CD4-positive, CD25-positive, alpha-beta regulatory T cell (primary cell): Measurements from ENCODE around the gene PRKCE. TPM values are rescaled to one million over a fixed set of nuclear protein-coding genes. Genes with fewer than 3 reads are reported as not detected.

ENCODE experiments used
- ATAC-seq, 2 donors: fragments of 150-1000 bp; cut with Tn5 transposase; one replicate each; pipeline ENCODE4 v1.10.0; 2021; ENCODE audit warnings: low read depth in 2 of 2, moderate number of reproducible peaks in 2 of 2, moderate library complexity in 1 of 2
- DNase-seq, 3 donors: peaks; one replicate each; pipeline versions ENCODE4 v3.0.0 to v3.0.0-alpha.2; 2012 to 2022; ENCODE audit warnings: mixed read lengths in 1 of 3
- H3K27ac ChIP-seq: one replicate; pipeline ENCODE4 v1.7.0; 2013; ENCODE audit warnings: mild to moderate bottlenecking, low read length; ENCODE audit not compliant: insufficient read depth, poor library complexity, severe bottlenecking
- H3K27me3 ChIP-seq: one replicate; pipeline ENCODE4 v1.7.0; 2013; ENCODE audit warnings: low read length; ENCODE audit not compliant: control insufficient read depth, insufficient read depth
- H3K36me3 ChIP-seq: one replicate; pipeline ENCODE4 v1.7.0; 2013; ENCODE audit warnings: mild to moderate bottlenecking, low read length, moderate library complexity; ENCODE audit not compliant: control insufficient read depth, insufficient read depth
- H3K4me1 ChIP-seq: 2 replicates; pipeline ENCODE4 v1.7.0; 2013; ENCODE audit warnings: mild to moderate bottlenecking, low read length; ENCODE audit not compliant: insufficient read depth, control insufficient read depth, poor library complexity, severe bottlenecking
- H3K4me3 ChIP-seq: one replicate; pipeline ENCODE4 v1.7.0; 2013; ENCODE audit warnings: low read depth, mild to moderate bottlenecking, low read length, moderate library complexity
- H3K9me3 ChIP-seq, 2 experiments: 1 replicate in 1 of 2; 2 replicates in 1 of 2; pipeline ENCODE4 v1.7.0; 2013; ENCODE audit warnings: low read length in 2 of 2, mild to moderate bottlenecking in 1 of 2, moderate library complexity in 1 of 2; ENCODE audit not compliant: control insufficient read depth in 2 of 2
- H3K27ac Mint-ChIP-seq, 3 donors: one replicate each; pipeline ENCODE4 v1.8.0; 2020 to 2022; ENCODE audit warnings: mild to moderate bottlenecking in 3 of 3, mixed read lengths in 3 of 3, moderate library complexity in 2 of 3
- H3K27me3 Mint-ChIP-seq: one replicate; pipeline ENCODE4 v1.8.0; 2022; ENCODE audit warnings: mild to moderate bottlenecking, mixed read lengths
- H3K36me3 Mint-ChIP-seq: one replicate; pipeline ENCODE4 v1.8.0; 2020; ENCODE audit warnings: mixed read lengths
- H3K4me1 Mint-ChIP-seq, 4 donors: one replicate each; pipeline ENCODE4 v1.8.0; 2020 to 2022; ENCODE audit warnings: mixed read lengths in 4 of 4, mild to moderate bottlenecking in 1 of 4
- H3K4me3 Mint-ChIP-seq, 4 donors: one replicate each; pipeline ENCODE4 v1.8.0; 2020 to 2022; ENCODE audit warnings: mild to moderate bottlenecking in 4 of 4, mixed read lengths in 4 of 4, moderate library complexity in 3 of 4
- H3K9me3 Mint-ChIP-seq, 7 donors: one replicate each; pipeline ENCODE4 v1.8.0; 2020 to 2022; ENCODE audit warnings: mixed read lengths in 7 of 7, mild to moderate bottlenecking in 3 of 7, moderate library complexity in 2 of 7
- polyA plus RNA-seq, 4 donors: library from polyadenylated mRNA; unstranded; fragments of 300-500 nt; fragmentation: Illumina TruSeq; gene quantifications; one replicate each; pipeline ENCODE4 v1.2.3, GENCODE V29; 2021
- total RNA-seq: library from RNA; stranded (reverse); gene quantifications from one replicate; pipeline ENCODE4 v1.2.3, GENCODE V29; 2022

Gene PRKCE
- total and polyA plus RNA-seq, 5 donors from 2014 or later = 0.78 to 16.5 (median 1.3) TPM

DNA sequence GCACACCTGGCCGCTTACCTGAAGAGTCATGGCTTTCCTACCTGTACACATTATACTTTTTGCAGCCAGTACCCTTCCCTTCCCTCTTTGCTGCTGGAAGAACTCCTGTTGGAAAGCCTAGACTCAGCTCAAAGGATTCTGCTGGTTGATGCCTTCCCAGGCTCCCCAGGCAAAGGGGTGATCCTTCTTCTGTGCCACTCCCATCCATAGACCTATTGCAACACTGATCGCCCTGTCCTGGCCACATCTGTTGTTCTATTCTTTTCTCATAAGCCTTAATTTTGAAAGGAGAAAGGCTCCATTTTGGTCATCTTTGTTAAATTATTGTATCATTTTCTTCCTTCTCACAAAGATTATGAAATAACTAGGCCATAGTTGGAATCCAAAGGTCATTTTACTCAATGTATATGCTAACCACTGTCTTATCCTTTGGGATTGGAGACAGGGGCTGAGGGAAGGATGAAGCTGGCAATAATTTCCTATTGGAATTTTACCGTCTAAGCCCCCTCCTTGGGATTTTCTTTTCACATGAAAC is 3.4 kb upstream of the PRKCE start:
- no peaks in the 10 kb centered on the region for H3K36me3 ChIP-seq
- no peak for ATAC-seq
- peaks cover 37% of the 10 kb centered on the region for H3K4me1 ChIP-seq
- no peak for DNase-seq
- no peaks in the 10 kb centered on the region for H3K9me3 ChIP-seq
- Mint-ChIP-seq H3K27ac (no peak overlapping the region), H3K4me1 (peaks cover 7 to 27% (median 22%) of the 10 kb centered on the region in 4 donors), H3K36me3 (no peaks in the 10 kb centered on the region), H3K4me3 (peak overlapping the region in 2 of 4 donors; percentile 53 to 64), H3K27me3 (peaks cover 35% of the 10 kb centered on the region), H3K9me3 (peaks cover 0 to 3% (median 0%) of the 10 kb centered on the region in 7 donors)
- no peak overlapping the region for H3K27ac ChIP-seq
- no peak overlapping the region for H3K4me3 ChIP-seq
- peaks cover 2% of the 10 kb centered on the region for H3K27me3 ChIP-seq

GRCh38 chr2:45648636-45649035 is 2.8 kb upstream of the PRKCE start:
- H3K27ac Mint-ChIP-seq = no peak overlapping the region

GRCh38 chr2:45649462-45649857 is 2.0 kb upstream of the PRKCE start:
- peaks cover 8 to 30% (median 25%) of the 10 kb centered on the region in 4 donors for H3K4me1 Mint-ChIP-seq
- peak overlapping the region; percentile 9 to 94 (median 38) for H3K27ac Mint-ChIP-seq
- H3K27me3 ChIP-seq = no peaks in the 10 kb centered on the region
- no peak for ATAC-seq
- H3K4me1 ChIP-seq = peaks cover 29% of the 10 kb centered on the region
- H3K9me3 Mint-ChIP-seq = peaks cover 0 to 3% (median 0%) of the 10 kb centered on the region in 7 donors
- DNase-seq = no peak
- H3K36me3 ChIP-seq = no peaks in the 10 kb centered on the region
- H3K4me3 ChIP-seq = peak overlapping the region; percentile 48
- H3K27me3 Mint-ChIP-seq = peaks cover 42% of the 10 kb centered on the region
- peak overlapping the region; percentile 88 to 98 (median 94) for H3K4me3 Mint-ChIP-seq
- H3K9me3 ChIP-seq = no peaks in the 10 kb centered on the region
- no peaks in the 10 kb centered on the region for H3K36me3 Mint-ChIP-seq
- H3K27ac ChIP-seq = no peak overlapping the region

More at GRCh38 chr2:45648636-45649035, 2.8 kb upstream of the PRKCE start:
- peaks cover 32% of the 10 kb centered on the region for H3K4me1 ChIP-seq
- ATAC-seq (no peak), DNase-seq (no peak)
- peaks cover 8 to 29% (median 22%) of the 10 kb centered on the region in 4 donors for H3K4me1 Mint-ChIP-seq
- no peak overlapping the region for H3K4me3 ChIP-seq
- H3K4me3 Mint-ChIP-seq = peak overlapping the region in 3 of 4 donors; percentile 3 to 59 (median 53)
- no peaks in the 10 kb centered on the region for H3K36me3 Mint-ChIP-seq
- no peak overlapping the region for H3K27ac ChIP-seq
- H3K9me3 Mint-ChIP-seq = peaks cover 0 to 3% (median 0%) of the 10 kb centered on the region in 7 donors
- H3K9me3 ChIP-seq = no peaks in the 10 kb centered on the region
- peaks cover 2% of the 10 kb centered on the region for H3K27me3 ChIP-seq
- no peaks in the 10 kb centered on the region for H3K36me3 ChIP-seq
- peaks cover 40% of the 10 kb centered on the region for H3K27me3 Mint-ChIP-seq

GRCh38 chr2:45649858-45650811 is 1.3 kb upstream of the PRKCE start:
- ATAC-seq (peak; percentile 6 to 11), DNase-seq (peak; percentile 11 to 51 (median 38))
- Mint-ChIP-seq H3K4me1 (peaks cover 8 to 31% (median 25%) of the 10 kb centered on the region in 4 donors), H3K36me3 (no peaks in the 10 kb centered on the region), H3K27ac (peak overlapping the region; percentile 69 to 94 (median 79)), H3K4me3 (peak overlapping the region; percentile 88 to 98 (median 94)), H3K27me3 (peaks cover 42% of the 10 kb centered on the region), H3K9me3 (peaks cover 0 to 3% (median 0%) of the 10 kb centered on the region in 7 donors)
- Histone ChIP-seq H3K4me1 (peaks cover 29% of the 10 kb centered on the region), H3K36me3 (no peaks in the 10 kb centered on the region), H3K9me3 (no peaks in the 10 kb centered on the region), H3K27me3 (no peaks in the 10 kb centered on the region), H3K27ac (peak overlapping the region; percentile 68), H3K4me3 (peak overlapping the region; percentile 87)

DNA sequence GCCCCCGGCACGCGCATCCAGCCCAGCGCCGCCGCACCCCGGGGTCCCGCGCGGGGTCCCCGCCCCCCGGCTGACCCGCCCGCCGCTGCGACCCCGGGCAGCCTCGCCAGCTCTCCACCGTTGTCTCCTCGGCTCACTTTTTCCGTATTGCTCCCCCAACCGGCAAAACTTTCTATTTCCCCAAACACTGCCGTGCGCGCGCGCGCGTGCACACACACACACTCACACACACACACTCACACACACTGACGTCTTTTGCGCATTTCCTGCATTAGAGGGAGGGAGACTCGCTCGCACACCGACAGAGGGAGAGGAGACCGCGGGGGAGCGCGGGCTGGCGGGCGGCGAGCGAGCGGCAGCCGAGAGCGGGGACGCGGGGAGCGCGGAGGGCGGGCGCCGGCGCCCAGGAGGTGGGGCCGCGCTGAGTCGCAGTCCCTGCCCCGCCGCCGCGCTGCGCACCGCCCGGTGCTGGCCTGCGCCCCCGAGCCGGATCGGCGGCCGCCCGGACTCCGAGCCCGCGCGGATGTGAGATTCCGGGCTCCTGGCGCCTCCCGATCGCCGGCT is 542 bp upstream of the PRKCE start:
- Histone ChIP-seq H3K4me3 (no peak overlapping the region), H3K27me3 (no peaks in the 10 kb centered on the region), H3K27ac (peak overlapping the region; percentile 68), H3K4me1 (peaks cover 29% of the 10 kb centered on the region), H3K36me3 (no peaks in the 10 kb centered on the region), H3K9me3 (no peaks in the 10 kb centered on the region)
- H3K27ac Mint-ChIP-seq = peak overlapping the region; percentile 94 to 98 (median 95)
- DNase-seq = peak; percentile 89 to 95 (median 94)
- peak; percentile 88 to 90 for ATAC-seq
- H3K4me1 Mint-ChIP-seq = peaks cover 8 to 31% (median 25%) of the 10 kb centered on the region in 4 donors
- no peaks in the 10 kb centered on the region for H3K36me3 Mint-ChIP-seq
- peaks cover 42% of the 10 kb centered on the region for H3K27me3 Mint-ChIP-seq
- H3K4me3 Mint-ChIP-seq = peak overlapping the region; percentile 88 to 98 (median 94)
- peaks cover 0 to 3% (median 0%) of the 10 kb centered on the region in 7 donors for H3K9me3 Mint-ChIP-seq

- H3K27ac ChIP-seq = no peak overlapping the region
- H3K36me3 Mint-ChIP-seq = no peaks in the 10 kb centered on the region
- H3K27ac Mint-ChIP-seq = peak overlapping the region; percentile 58 to 92 (median 91)
- peaks cover 8 to 31% (median 25%) of the 10 kb centered on the region in 4 donors for H3K4me1 Mint-ChIP-seq
- peak overlapping the region; percentile 90 to 96 (median 93) for H3K4me3 Mint-ChIP-seq
- H3K27me3 ChIP-seq = no peaks in the 10 kb centered on the region
- no peaks in the 10 kb centered on the region for H3K9me3 ChIP-seq
- H3K4me1 ChIP-seq = peaks cover 29% of the 10 kb centered on the region
- peaks cover 0 to 3% (median 0%) of the 10 kb centered on the region in 7 donors for H3K9me3 Mint-ChIP-seq
- ATAC-seq (no peak), DNase-seq (peak; percentile 6 to 40 (median 22))
- no peaks in the 10 kb centered on the region for H3K36me3 ChIP-seq
- peaks cover 42% of the 10 kb centered on the region for H3K27me3 Mint-ChIP-seq
- peak overlapping the region; percentile 54 for H3K4me3 ChIP-seq
Observed at GRCh38 chr2:45652090-45653031, 886 bp downstream of the PRKCE start.
